ENCODE results near the gene PRKN.

Gene PRKN

DNA sequence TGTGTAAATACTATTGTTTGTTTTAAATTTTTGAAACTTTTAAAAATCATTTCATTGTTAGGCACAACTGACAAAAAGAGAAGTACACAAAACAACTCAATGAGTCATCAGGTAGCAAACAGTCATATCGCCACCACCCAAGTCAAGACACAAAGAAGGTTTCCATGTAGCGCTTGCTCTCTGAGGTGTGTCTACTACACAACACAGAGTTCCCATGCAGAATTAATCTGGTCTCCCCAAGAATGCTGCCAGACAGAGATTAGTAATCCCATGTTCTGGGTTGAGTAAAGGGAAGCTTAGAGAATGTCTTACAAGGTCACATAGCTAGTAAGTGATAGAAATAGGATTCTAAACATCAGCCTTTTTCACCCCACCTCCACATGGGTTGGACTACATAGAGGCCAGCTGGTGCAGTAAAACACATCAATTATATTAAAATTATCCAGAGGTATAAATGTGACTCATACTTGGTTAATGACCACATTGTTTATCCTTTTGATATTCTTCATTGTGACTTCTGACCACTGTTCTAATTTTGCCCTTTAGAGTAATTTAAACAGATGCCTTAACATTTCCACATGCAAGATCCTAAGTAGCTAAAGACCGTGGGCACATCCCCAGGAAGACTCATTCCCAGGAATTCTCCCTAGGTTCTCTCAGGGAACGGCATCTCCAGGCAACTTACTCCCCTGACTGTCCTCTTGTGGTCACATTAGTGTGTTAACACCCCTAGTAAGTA is 413.5 kb downstream of the PRKN start:
- DNase-seq (ENCODE audit: low read depth in 2 of 2): no peak

DNA sequence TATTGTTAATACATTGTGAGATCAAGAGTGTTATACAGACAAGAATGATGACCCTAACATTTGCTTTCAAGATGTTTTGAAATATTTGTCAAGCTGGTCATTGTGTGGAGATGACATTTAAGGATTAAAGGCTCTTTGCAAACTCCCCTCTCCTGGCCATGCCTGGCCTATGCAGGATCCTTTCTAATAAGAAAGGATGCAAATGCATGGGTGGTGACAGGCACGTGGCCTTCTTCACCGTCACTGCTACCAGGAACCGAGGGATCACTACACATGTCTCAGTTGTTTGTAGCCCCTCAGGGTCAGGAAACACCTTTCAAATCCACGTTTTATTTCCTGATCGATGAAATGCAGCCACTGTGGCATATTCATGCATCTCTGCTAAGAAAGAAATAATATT is 419.7 kb downstream of the PRKN start:
- no peak for DNase-seq (ENCODE audit: low read depth in 2 of 2)

DNA sequence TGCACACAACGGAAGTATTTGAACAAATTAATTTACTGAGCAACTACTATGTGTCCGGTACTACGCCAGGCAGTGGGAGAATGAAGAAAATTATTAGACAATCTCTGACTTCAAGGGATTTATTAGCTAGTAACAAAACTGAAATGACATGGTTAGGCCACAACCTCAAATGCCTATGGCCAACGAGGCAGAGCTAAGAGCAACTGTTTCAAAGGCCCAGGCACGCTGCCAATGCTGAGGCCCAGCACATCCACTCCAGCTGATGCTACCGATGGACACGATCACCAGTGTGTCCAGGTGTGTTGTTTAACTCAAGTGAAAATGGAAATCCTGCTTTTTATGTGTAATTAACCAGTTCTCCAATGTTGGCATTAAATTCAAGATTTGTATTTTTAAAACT is 420.9 kb downstream of the PRKN start:
- no peak for DNase-seq (ENCODE audit: low read depth in 2 of 2)

DNA sequence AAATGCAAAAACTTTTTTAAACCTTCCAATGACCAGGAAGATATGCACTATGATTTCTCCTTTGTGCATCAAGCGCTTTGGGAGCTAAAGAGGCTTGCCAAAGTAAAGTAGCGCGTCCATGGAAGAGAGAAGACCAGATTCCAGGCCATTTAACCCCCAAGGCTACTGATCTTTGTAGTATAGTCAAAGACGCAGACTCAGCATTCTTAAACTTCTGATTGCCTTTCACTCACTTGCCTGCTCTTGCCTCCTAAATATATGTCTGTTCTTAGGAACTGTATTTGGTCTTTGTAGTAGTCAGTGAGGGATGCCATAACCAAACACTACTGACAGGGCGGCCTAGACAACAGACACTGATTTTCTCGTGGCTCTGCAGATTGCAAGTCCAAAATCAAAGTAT is 426.4 kb downstream of the PRKN start:
- DNase-seq (ENCODE audit: low read depth in 2 of 2): no peak

DNA sequence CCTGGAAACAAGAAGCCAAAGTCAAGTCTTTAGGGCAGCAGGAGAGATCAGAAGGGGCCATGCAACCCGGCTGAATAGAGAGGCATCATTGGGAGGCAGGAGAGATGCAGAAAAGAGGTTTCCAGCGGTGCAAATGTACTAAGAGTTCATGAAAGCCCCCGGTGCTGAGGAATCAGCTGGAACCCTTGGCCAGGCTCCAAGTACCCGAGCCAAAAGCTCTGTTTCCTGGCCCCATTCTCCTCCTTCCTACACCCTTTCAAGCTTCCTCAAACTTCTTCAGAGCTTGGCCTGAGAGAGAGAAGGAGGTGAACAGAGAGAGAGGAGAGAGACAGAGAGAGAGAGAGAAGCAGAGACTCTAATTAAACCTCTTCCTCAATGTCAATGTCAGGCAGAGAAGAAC is 433.5 kb downstream of the PRKN start:
- DNase-seq (ENCODE audit: low read depth in 2 of 2): no peak

DNA sequence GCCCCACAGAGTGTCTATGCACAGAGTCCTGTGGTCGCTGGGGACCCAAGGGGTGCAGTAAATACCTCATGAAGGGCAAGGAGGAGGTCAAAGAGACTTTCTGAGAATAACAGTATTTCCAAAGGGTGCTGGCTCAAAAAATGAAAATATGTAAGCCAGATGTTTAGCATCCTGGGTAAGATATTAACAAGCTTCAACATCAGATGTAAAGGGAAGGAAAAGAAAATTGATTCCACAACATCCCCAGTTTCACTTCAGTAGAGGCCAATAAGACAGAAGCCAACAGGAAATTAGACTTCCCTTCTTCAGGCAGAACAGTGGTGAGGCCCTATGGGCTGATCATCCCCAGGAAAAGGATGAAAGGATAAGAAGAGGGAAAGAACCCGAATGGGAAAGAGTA is 434.7 kb downstream of the PRKN start:
- no peak for DNase-seq (ENCODE audit: low read depth in 2 of 2)

DNA sequence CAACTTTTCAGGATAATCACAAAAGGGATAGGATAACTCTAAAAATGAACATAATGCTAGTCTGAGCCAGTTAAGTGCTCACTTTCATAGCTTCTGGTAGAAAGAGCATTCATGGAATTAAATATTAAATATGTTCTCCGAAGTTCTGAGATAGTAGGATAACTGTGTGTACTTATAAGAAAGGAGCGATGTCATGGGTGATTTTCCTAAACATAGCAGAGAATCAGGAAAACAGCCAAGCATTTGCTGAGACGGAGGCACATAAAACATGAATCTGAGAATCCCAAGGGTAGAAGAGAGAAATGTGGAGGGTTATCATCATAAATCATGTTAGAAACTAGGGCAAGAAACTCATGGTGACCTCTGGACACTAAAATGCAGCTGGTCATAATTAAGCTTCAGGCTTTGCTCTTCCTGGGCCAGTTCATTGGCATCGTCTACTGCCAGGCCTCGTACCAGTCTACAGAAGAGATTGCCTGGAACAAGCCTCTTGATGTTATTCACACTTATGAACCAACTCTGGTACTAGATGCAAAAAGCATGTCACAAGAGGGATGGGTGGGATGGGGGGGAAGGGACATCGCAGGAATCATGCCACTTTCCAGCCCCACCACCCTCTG is 436.6 kb downstream of the PRKN start:
- no peak for DNase-seq (ENCODE audit: low read depth in 2 of 2)

DNA sequence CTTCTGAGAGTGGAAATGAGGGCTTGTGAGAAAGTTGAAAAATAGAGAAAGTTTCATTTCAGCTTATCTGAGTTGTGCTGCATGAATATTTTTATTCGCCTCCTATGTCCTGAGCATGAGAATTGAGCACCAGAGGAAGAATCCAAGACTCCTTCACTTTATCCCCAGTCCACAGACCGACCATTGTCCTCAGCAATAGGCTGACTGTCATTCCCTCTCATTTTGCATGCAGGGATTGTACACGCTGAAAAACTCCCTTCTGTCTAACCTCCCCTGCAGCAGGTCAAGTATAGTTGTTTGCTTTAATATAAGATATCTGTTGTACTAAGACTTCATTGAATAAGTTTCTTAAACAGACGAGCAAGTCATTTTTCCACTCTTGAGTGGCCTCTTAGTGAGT is 437.6 kb downstream of the PRKN start:
- DNase-seq (ENCODE audit: low read depth in 2 of 2): no peak

DNA sequence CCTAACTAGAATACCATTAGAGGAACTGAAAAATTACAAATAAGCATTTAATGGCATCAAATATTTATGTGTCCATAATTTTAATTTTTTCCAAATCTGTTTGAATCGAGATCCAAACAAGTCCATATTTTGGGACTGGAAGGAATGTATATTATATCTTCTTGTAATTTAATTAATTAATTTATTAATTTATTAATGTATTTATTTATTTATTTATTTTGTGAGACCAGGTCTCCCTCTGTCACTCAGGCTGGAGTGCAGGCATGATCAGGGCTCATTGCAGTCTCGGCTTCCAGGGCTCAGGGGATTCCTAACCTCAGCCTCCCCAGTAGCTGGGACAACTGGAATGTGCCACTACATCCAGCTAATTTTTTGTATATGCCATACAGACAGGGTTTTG is 453.6 kb downstream of the PRKN start:
- no peak for DNase-seq (ENCODE audit: low read depth in 2 of 2)

DNA sequence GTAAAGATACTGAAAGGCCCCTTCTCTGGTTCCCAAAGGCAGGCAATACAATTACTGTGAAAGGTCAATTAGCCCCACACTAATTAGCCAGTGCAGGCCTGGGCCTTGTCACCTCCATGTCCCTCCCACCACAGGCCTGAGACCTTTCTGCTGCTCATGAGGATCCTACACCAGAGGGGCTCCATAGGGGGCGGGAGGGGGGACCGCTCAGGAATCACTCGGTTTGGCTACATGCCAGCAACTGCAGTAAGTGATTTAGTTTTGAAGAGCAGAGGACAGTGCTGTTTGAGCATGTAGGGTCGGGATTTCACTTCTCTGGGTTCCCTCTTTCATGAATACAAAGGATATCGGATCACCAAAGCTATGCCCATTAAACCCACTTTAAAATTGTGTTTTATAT is 455.6 kb downstream of the PRKN start:
- no peak for DNase-seq (ENCODE audit: low read depth in 2 of 2)

DNA sequence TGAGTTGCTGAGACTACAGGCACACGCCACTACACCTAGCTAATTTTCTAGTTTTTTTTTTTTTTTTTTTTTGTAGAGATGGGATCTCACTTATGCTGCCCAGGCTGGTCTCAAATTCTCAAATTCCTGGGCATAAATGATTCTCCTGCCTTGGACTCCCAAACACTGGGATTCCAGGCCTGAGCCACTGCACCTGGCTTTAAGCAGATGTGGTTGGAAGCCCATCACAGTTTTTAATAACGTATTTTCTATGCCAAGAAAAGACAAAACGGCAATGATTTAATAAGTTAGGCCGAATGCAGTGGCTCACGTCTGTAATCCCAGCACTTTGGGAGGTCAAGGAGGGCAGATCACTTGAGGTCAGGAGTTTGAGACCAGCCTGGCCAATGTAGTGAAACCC is 456.6 kb downstream of the PRKN start:
- no peak for DNase-seq (ENCODE audit: low read depth in 2 of 2)

DNA sequence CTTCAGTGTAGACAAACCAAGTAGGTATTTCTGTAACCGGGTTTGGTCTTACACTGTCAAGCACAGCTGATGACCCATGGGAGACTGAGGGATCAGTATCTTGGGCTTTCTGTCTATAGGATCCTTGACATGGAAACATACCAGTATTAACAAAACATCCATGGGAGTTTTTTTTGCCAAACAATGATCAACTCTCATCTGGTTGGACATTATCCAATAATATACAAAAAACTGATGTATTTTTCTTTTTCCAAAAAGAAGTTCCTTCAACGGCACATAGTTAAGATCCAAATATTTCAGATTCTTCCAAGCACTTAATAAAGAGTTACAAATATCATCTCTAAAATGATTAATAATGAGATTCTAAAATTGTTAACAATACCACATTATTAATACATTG is 459.9 kb downstream of the PRKN start:
- DNase-seq (ENCODE audit: low read depth in 2 of 2): no peak

DNA sequence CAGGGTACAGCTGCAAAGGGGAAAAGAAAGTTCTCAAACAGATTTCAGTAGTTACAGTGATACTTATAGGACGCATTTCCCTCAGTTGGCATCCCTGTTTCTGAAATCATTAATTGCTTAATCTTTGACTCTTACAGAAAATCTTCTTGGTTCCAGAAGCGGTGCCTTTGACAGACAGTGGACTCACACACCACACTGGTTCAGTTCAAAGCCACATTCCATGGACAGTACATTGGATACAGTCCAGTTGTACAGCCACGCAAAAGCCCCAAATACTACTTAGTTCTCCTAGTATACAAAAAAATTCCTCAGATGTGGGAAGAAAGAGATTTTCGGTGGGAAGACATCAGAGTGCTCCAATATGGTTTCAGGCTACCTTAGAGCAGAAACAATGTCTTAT is 460.4 kb downstream of the PRKN start:
- DNase-seq (ENCODE audit: low read depth in 2 of 2): no peak

DNA sequence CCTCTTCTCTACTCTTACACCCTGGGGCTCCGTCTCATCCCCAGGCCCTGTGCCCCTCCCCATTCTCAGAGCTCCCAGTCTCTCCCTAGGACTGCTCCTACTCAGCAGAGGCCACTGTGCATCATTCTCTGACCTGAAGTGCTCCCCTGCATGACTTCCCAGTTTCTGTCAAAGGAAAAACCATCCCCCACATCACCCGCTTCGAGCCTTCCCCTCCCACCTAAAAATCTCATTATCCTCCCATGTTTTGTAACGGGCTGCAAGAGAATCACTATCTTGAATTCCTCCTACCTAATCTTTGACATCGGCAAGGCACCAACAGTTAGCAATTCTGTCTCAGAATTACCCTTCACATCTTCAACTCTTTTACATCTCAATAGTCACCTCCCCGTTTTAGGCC is 463.0 kb downstream of the PRKN start:
- no peak for DNase-seq (ENCODE audit: low read depth in 2 of 2)

DNA sequence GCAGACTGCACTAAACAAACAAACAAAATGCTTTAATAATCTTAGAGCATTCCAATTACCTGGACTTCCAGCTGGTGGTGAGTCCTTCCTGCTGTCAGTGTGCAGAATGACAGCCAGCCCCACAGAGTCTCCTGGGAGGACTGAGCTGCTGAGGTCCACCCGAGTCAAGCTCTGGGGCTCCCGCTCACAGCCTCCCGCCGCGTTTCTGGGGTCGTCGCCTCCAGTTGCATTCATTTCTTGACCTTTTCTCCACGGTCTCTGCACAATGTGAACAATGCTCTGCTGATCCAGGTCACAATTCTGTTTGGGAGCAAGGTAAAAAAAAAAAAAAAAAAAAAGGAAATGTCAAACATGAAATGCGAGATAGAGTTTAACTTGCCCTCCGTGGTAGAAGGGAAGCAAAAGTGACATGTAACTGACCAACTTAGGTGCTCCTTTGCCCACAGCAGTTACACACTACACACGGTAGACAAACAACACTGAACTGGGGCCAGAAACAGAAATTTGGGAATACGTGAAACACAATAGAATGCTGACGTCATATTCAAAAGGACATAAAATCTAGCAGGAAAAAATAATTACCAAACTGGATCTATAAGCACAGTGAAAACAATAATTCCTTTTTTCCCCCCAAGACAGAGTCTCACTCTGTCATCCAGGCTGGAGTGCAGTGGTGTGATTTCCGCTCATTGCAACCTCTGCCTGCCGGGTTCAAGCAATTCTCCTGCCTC is 464.9 kb downstream of the PRKN start:
- no peak for DNase-seq (ENCODE audit: low read depth in 2 of 2)

DNA sequence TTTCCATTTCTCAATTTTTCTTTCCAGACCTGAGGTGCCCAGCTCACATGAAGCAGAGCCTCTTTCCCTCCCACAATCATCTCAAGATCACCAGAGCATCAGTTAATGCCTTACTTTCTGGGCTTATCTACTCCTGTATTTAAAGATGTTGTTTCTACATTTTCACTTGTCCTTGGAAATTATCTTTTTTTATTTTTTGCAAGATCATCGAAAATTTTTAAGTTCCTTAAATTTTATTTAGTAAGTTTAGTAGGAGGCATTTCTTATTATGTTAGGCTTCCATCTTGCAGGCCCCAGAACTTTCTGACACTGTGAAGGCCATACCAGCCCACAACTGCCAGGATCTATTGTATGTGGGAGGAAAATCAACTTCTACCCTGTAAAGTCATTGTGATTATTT is 466.0 kb downstream of the PRKN start:
- DNase-seq (ENCODE audit: low read depth in 2 of 2): no peak

DNA sequence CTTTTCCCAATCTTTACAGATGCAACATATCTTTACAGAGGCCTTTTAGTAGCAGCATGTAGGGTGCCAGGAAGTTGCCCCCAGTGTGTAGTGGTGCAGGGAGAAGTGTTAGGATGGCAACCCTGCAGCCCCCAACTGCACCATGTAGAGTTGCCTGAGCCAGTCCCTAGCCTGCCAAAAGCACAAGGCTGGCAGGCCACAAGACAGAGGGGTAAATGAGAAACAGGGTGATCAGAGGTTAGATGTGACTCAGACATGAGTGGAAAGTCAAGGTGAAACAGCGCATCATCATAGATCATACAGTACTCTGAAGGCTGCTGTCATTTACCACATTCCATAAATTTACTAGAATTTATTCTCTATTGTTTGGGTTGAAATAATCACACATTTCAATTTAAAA is 467.5 kb downstream of the PRKN start:
- no peak for DNase-seq (ENCODE audit: low read depth in 2 of 2)

DNA sequence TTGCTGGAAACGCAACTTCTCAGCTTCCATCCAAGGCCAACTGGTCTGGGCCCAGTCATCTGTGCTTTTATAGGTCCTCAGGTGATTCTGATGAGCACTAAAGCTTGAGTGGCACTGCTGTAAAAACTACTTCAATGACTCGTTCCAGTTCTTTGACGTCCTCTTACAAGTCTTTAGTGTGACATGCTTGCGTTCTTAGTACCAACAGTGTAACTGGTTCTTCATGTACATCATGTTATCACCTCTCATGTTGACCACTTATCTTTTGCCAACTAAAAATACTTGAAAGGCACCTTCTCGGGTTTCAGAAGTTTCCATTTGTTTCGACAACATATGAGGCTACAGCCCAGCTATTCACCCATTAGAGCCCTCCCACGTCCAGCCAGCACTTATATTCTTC is 468.9 kb downstream of the PRKN start:
- no peak for DNase-seq (ENCODE audit: low read depth in 2 of 2)

DNA sequence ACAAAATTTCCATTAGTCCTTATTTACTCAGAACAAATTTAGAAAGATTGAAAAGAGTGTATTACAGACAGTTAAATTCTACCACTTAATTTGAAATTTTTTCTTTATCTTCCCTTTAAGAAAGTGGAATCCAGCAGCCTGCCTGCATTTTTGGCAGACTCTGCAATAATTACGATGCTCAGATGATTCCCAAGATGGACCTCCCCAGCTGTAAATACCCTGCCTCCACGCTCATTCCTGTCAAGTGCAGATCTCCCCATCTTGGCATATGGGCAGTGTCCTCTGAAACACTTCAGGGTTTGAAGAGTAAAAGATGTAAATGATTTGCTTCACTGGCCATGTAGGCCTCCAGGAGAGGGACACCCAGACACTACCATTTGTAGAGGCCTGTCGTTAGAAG is 471.2 kb downstream of the PRKN start:
- DNase-seq (ENCODE audit: low read depth in 2 of 2): no peak

DNA sequence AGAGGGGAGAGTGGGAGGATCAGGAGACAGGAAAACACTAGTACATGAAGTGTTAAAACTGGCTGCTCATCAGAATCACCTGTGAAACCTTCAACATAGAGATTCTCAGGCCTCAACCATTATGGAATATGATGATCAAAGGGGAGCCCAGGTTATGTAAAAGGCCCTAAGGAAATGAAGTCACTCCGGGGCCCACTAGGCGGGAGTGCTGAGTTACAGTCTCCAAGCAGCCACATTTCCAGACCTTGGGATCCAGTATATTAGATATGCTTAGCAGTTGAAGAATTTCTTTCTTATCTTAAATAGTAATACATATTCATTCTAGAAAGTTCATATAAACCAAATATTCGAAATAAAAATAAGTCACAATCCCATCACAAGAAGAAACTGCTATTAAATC is 476.3 kb downstream of the PRKN start:
- DNase-seq (ENCODE audit: low read depth in 2 of 2): no peak

DNA sequence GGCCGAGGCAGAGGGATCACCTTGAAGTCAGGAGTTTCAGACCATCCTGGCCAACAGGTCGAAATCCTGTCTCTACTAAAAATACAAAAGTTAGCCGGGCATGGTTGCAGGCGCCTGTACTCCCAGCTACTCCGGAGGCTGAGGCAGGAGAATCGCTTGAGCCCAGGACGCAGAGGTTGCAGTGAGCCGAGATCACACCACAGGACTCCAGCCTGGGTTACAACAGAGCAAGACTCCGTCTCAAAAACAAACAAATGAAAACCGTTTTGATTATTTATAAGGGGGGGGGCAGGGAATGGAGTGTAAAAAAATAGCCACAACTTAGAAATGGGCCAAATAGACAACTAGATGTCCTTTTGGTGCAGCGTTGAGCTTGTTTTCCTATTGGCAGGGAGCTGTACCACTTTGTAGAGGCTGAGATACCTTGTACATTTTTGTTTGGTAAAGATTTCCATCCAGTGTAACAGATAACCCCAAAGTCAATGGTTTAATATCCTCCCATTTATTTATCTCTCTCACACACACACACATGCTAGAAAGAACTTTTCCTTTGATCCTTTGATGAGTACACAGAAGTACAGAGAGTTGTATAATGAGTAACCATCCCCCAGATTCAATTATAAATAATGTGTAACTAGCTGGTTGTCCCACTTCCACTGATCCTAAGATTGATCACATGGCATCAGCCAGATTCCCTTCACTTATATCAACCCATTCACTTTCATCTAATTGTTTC is 477.5 kb downstream of the PRKN start:
- no peak for DNase-seq (ENCODE audit: low read depth in 2 of 2)

DNA sequence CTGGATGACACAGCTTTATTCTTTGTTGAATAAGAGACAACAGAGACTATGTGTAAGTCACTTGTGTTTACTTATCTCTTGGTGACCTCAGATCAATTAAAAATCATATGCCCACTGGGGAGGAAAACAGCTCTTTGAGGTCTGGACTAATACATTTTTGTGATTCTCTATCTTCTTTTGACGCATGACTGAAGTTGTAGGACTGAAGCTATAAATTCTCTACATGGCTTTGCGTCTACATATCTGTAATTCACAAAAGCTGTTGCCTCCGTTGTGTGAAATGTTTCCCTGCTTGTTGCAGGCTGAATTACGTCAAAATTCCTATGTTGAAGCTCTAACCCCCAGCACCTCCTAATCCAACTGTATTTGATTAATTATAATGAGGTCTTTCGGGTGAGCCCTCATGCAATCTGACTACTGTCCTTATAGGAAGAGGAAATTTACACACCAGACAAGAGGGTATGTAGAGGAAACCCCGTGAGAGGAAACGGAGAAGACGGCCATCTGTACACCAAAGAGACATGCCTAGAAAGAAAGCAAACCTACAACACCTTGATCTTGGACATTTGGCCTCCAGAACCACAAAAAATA is 481.6 kb downstream of the PRKN start:
- no peak for DNase-seq (ENCODE audit: low read depth in 2 of 2)

Measured in stimulated activated CD4-positive, alpha-beta T cell treated with anti-CD3 and anti-CD28 coated beads, Interleukin-1b, Interleukin-23, amount 100 ng/mL, for 1 hour (primary cell).